Thyroid gland (tissue), 4 donors: ENCODE measurements around the gene STAU1. TPM values are rescaled to one million over a fixed set of nuclear protein-coding genes. Genes with fewer than 3 reads are reported as not detected.
A peak's percentile ranks its signal among the peaks of the same experiment; 100 is the strongest.
"Not testable (repeated sequence)": the region's sequence is repeated elsewhere in the genome, so short reads cannot be mapped to it uniquely, and the experiment has no call there.

ENCODE experiments used
- DNase-seq, 2 donors: peaks; one replicate each; pipeline ENCODE4 v3.0.0-alpha.2; 2019
- H3K27ac ChIP-seq, 3 donors: fragments of 200-600 bp; sonication (generic); 1 replicate in 2 of 3; 2 replicates in 1 of 3; pipeline ENCODE4 v1.5.1; 2016 to 2019; ENCODE audit warnings: mild to moderate bottlenecking in 1 of 3, moderate library complexity in 1 of 3
- H3K27me3 ChIP-seq: fragments of 200-600 bp; sonication (generic); one replicate; pipeline ENCODE4 v1.5.1; 2019
- H3K36me3 ChIP-seq, 2 donors: fragments of 200-600 bp; sonication (generic); one replicate each; pipeline ENCODE4 v1.5.1; 2016 to 2019
- H3K4me1 ChIP-seq, 2 donors: fragments of 200-600 bp; sonication (generic); one replicate each; pipeline ENCODE4 v1.5.1; 2017 to 2019
- H3K4me3 ChIP-seq, 3 donors: fragments of 200-600 bp; sonication (generic); replicated peaks in 1 of 3; 1 replicate in 2 of 3; 2 replicates in 1 of 3; pipeline ENCODE4 v1.5.1; 2016; ENCODE audit warnings: mild to moderate bottlenecking in 1 of 3
- H3K9me3 ChIP-seq: fragments of 200-600 bp; sonication (generic); one replicate; pipeline ENCODE4 v1.5.1; 2017
- POLR2A ChIP-seq, 2 donors: fragments of 450-650 bp; IDR thresholded peaks; one replicate each; pipeline ENCODE4 v1.6.1; 2017; ENCODE audit warnings: antibody characterized with exemption in 2 of 2, mild to moderate bottlenecking in 2 of 2, moderate library complexity in 1 of 2
- WGBS, 2 donors: methylation state at CpG; one replicate each; pipeline ENCODE4 v1.1.5; 2017; 5-methylcytosine and 5-hydroxymethylcytosine counted together
- intact Hi-C: fragments of 100-400 bp; cut with DNase I; formaldehyde crosslinking; loops from one replicate; pipeline ENCODE4 v1.15.1; 2023
- total RNA-seq, 4 donors: library from RNA; depleted of rRNA; stranded (reverse); fragments of >200 nt; gene quantifications; one replicate each; pipeline ENCODE4 v1.2.3, GENCODE V29; 2016
- TF ChIP-seq, protein P1 (sequence below), 6 experiments: fragments of 200-600 bp in 3 of 6; fragments of 450-650 bp in 3 of 6; sonication (generic) in 3 of 6; IDR thresholded peaks; one replicate each; pipeline ENCODE4 v1.5.1; 2016 to 2019; ENCODE audit warnings: antibody characterized with exemption in 6 of 6, mild to moderate bottlenecking in 2 of 6, inconsistent platforms in 1 of 6, moderate library complexity in 1 of 6

Gene STAU1
- total RNA-seq, 4 donors from 2014 or later: 154 to 231 (median 167) TPM

DNA sequence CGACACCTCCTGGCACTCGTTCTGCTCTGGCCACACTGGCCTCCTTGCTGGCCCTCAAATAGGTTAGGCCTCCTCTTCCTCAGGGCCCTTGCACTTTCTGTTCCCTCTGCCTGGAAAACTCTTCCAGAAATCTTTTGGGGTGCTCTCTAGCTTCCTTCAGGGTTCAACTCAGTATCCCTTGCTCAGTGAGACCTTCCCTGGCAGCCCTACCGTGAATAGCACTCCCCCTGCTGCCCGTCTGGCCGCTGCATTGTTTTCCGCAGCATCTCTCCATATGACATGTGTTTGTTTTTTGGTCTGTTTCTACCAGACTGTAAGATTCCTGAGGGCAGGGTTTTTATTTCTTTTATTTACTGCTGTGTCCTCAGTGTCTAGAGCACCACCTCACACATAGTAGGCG is 37.8 kb upstream of the STAU1 start:
- TF ChIP-seq POLR2A (IDR thresholded peaks at IDR 0.05): no peak
- TF ChIP-seq, protein P1, sequence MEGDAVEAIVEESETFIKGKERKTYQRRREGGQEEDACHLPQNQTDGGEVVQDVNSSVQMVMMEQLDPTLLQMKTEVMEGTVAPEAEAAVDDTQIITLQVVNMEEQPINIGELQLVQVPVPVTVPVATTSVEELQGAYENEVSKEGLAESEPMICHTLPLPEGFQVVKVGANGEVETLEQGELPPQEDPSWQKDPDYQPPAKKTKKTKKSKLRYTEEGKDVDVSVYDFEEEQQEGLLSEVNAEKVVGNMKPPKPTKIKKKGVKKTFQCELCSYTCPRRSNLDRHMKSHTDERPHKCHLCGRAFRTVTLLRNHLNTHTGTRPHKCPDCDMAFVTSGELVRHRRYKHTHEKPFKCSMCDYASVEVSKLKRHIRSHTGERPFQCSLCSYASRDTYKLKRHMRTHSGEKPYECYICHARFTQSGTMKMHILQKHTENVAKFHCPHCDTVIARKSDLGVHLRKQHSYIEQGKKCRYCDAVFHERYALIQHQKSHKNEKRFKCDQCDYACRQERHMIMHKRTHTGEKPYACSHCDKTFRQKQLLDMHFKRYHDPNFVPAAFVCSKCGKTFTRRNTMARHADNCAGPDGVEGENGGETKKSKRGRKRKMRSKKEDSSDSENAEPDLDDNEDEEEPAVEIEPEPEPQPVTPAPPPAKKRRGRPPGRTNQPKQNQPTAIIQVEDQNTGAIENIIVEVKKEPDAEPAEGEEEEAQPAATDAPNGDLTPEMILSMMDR (IDR thresholded peaks at IDR 0.05): no peak
- intact Hi-C loops: no loop called here
- no peak for DNase-seq

DNA sequence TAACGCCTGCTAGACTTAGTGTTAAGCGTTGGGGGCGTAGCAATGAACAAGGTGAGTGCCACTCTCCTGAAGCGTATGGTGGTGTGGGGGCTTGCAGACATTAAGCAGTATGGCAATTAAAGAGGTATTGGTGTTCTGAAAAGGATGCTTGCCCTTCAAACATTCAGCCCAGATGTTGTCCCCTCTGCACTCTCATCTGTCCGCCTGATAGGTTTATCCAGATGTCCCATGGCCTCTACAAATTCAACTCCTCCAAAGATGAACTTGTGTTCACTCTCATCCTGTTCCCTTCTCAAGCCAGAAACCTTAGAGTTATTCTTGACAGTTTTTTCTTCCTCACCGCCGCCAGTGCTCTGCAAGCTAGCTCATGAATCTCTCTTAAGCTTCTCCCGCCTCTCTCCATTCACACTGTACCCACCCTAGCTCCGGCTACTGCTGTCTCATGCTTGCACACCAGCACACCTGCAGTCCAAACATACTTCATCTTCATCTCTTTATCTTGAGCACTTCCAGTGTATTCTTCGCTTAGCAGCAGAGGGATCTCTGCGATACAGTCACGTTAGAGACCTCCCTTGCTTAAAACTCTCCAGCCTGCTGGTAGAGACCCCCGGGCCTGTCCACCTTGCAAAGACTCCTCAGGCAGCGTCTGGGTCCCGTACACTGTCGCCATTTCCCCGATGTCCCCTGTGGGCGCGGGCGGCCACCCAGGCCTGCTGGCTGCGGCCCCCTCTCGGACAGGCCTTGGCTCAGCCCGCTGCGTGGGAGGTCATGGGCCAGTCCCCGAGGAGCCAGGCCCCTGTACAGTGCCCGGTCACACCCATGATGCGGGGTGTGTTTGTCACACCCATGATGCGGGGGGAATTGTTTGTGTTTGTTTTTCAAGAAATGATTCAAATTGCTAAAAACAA is 32.0 kb upstream of the STAU1 start:
- intact Hi-C loops: loop anchor here (5.0 kb wide), 1 partner anchor 88 kb away; no protein-coding TSS in a partner anchor
- Histone ChIP-seq H3K27me3 (no peaks in the 10 kb centered on the region), H3K4me1 (peaks cover 13 to 18% of the 10 kb centered on the region in 2 donors), H3K4me3 (peak overlapping the region; percentile 37 to 74 (median 52)), H3K27ac (peak overlapping the region; percentile 6 to 89 (median 83)), H3K9me3 (no peaks in the 10 kb centered on the region), H3K36me3 (peaks cover 30 to 36% of the 10 kb centered on the region in 2 donors)
- no peak for DNase-seq
- 68 to 71% methylated on average over 25 to 28 of the region's 28 CpGs for WGBS, 2 donors
- no peak for TF ChIP-seq POLR2A (IDR thresholded peaks at IDR 0.05)
- TF ChIP-seq, protein P1 (IDR thresholded peaks at IDR 0.05): no peak

More for the DNA sequence above, 37.8 kb upstream of the STAU1 start:
- peaks cover 68 to 80% of the 10 kb centered on the region in 2 donors for H3K36me3 ChIP-seq
- no peaks in the 10 kb centered on the region for H3K27me3 ChIP-seq
- H3K27ac ChIP-seq: no peak overlapping the region
- 95 to 96% methylated on average over 7 of the region's 7 CpGs for WGBS, 2 donors
- H3K9me3 ChIP-seq: no peaks in the 10 kb centered on the region
- no peak overlapping the region for H3K4me3 ChIP-seq
- no peaks in the 10 kb centered on the region for H3K4me1 ChIP-seq

DNA sequence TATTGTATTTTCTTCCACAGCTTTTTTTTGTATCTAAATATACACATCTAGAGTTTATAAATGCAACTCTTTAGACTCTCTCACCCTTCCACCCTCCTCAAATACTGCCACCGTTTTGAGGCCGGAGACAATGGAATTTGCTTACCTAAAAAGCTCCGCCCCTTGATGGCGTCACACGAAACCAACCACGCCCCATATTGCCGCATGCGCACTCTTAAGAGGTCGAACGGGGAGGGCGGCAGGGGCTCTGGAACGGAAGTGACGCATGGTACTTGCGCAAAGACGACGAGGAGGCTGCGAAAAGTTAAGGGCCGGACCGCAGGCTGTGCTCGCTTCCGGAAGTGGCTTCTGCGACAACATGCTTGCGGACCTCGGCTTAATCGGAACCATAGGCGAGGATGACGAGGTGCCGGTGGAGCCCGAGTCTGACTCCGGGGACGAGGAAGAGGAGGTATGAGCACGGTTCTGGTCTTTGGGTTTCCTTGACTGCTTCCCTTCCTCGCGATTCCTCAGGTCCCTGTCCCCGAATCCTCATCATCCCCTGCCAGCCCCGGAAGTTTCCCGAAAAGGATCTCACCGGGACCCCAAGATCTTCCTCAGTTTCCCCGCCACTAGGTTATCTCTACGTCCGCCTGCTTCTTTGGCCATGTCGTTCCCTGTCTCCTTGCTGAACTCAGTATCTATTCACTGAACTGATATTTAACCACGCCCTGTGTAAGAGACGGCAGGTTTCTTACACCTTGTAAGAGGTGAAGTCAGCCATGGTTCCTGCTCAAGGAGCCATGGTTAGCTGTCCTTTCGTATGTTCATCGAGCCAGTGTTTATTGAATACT is 31.2 kb upstream of the STAU1 start, which contains the start of gene DDX27:
Gene DDX27, plus strand, starts transcription at position 326 of the 833 bp plus-strand sequence. Its CDS starts 33 bp downstream, at position 359.
- Histone ChIP-seq H3K4me3 (peak within 1 kb of the TSS; percentile 37 to 74 (median 52)), H3K4me1 (peaks cover 13 to 18% of the 10 kb centered on the region in 2 donors), H3K9me3 (no peaks in the 10 kb centered on the region), H3K27me3 (no peaks in the 10 kb centered on the region), H3K36me3 (peaks cover 21 to 27% of the 10 kb centered on the region in 2 donors), H3K27ac (peak within 1 kb of the TSS; percentile 44 to 89 (median 83))
- TF ChIP-seq POLR2A (IDR thresholded peaks at IDR 0.05): peak in 1 of 2 donors; percentile 91
- TF ChIP-seq, protein P1 (IDR thresholded peaks at IDR 0.05): no peak
- intact Hi-C loops: loop anchor here (5.0 kb wide), 1 partner anchor 87 kb away; no protein-coding TSS in a partner anchor
- DNase-seq: peak; percentile 96 to 97
- 0% methylated on average over 46 of the region's 46 CpGs for WGBS, 2 donors

GRCh38 chr20:49218739-49219090 is 30.6 kb upstream of the STAU1 start:
- not testable (repeated sequence) for H3K27me3 ChIP-seq, H3K9me3 ChIP-seq, H3K4me3 ChIP-seq
- H3K27ac ChIP-seq: peak overlapping the region; percentile 44 to 89 (median 83)
- H3K4me1 ChIP-seq: peaks cover 13 to 18% of the 10 kb centered on the region in 2 donors
- peak in 1 of 2 donors; percentile 40 for DNase-seq
- 61 to 62% methylated on average over 13 of the region's 13 CpGs for WGBS, 2 donors
- intact Hi-C loops: loop anchor here (5.0 kb wide), 1 partner anchor 86 kb away; no protein-coding TSS in a partner anchor
- peaks cover 15 to 21% of the 10 kb centered on the region in 2 donors for H3K36me3 ChIP-seq

DNA sequence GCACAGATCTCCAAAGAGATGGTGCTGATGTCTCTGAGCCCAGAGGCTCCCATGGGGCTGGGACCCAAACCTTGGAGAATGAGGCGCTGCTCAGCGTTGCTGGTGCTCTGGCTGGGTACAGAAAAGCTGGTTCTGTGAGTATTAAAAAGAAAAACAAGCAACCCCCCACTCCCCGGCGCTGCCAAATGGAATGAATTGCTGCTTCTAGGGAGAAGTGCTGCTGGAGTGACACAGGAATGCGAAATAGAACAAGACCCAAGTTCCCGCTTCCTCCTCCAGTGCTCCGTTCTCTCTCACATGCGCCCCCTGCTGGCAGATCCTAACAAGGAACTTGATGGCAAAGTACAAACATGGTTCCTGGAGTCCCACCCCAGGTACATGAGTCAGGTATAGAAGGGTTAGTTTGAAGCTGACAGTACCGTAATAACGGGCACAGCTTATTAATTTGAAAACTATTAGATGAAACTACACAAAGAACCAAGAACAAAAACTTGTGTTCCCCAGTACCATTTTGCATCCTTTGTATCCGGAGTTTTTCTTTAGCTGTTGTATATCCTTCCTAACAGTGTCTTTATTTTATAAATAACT is 29.0 kb upstream of the STAU1 start:
- Histone ChIP-seq H3K36me3 (peaks cover 3 to 5% of the 10 kb centered on the region in 2 donors), H3K4me1 (peaks cover 13 to 19% of the 10 kb centered on the region in 2 donors), H3K27me3 (no peaks in the 10 kb centered on the region), H3K4me3 (no peak overlapping the region), H3K9me3 (no peaks in the 10 kb centered on the region), H3K27ac (peak overlapping the region in 2 of 3 donors; percentile 12 to 63)
- 11 to 16% methylated on average over 11 of the region's 11 CpGs for WGBS, 2 donors
- intact Hi-C loops: loop anchor here (5.0 kb wide), 1 partner anchor 85 kb away; no protein-coding TSS in a partner anchor
- peak; percentile 96 to 99 for DNase-seq
- no peak for TF ChIP-seq POLR2A (IDR thresholded peaks at IDR 0.05)
- TF ChIP-seq, protein P1 (IDR thresholded peaks at IDR 0.05): peak; percentile 75 to 94 (median 92)
